NOMO-1 (cell line): ENCODE results near the gene ZNRF3.
"Not testable (repeated sequence)": the region's sequence is repeated elsewhere in the genome, so short reads cannot be mapped to it uniquely, and the experiment has no call there.

Source experiments
- DNase-seq, 2 experiments: peaks; one replicate each; lab custom pipeline; 2025; ENCODE audit not compliant: unreplicated experiment in 2 of 2; lab: John Stamatoyannopoulos, UW

The ZNRF3 gene

DNA sequence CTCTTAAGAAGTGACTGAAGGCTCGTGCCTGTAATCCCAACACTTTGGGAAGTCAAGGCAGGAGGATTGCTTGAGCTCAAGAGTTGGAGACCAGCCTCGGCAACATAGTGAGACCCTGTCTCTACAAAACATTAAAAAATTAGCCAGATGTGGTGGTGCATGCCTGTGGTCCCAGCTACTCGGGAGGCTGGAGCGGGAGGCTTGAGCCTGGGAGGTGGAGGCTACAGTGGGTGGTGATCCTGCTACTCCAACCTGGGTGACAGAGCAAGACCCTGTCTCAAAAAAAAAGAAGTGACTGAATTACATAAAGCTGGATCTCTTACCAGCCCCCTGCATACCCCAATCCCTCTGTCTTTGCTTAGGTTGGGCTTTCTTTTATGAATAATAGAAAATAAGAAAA lies 120.2 kb downstream of the ZNRF3 start:
- no peak for DNase-seq

DNA sequence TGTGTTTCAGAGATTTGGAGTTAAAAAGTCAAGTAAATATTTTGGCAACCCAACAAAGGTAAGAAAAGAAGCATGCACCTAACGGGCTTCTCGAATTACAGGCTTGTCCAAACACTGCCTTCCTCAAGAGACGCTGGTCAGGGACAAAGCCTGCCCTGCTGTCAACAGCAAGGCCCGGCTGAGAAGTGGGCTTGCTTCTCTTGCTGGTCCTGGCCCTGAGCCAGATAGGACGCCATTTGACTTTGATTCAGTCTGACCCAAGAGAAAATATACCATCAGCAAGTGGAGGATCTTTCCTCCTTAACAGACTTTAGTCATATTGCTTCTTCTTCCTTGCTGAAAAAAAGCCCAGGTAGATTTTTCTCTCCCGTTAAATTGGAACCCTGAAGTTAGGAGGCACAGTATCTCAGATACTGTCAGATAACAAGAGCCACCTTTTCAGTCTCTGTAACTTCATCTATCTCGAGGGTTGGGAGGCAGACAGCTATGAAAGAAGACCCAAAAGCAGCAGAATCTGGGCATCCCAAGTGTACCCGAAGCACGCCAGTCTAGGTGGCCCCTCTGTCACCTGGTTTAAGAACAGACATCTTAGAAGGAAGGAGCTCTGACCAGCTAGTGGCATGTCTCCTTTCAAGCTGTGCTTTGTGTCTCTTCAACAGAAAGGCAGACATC lies 120.7 kb downstream of the ZNRF3 start:
- no peak for DNase-seq

DNA sequence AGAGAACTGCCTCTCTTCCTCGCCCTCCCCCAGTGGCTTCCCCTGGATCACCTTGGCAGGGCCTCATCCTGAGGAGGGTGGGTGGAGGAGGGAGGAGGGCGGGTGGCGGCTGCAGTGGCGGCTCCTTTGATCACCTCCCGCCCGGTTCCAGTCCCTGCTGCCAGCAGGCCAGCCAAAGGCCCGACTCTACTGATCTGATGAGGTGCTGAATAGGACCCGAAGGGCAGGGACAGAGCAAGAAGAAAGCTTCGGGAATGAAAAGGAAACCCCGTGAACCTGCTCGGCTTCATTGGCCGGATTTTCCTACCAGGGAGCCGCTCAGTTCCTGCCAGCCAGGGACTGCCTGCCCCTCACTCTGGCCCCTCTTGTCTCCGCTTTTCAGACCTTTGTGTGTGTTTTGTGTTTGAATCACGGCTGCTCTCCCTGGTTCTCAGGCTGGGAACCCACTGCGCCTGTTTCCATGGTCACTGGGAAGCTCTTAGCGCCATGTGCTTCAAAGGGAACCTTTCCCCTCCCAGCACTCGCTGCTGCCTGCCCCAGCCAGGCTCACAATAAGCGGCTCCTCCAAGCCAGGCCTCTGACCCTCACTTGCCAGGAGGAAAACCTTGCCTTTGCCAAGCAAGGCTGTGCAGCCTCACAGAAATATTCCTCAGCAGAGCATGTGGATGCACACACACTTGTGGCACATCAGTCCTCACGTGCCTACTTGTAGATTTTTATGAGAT lies 121.4 kb downstream of the ZNRF3 start:
- no peak for DNase-seq

DNA sequence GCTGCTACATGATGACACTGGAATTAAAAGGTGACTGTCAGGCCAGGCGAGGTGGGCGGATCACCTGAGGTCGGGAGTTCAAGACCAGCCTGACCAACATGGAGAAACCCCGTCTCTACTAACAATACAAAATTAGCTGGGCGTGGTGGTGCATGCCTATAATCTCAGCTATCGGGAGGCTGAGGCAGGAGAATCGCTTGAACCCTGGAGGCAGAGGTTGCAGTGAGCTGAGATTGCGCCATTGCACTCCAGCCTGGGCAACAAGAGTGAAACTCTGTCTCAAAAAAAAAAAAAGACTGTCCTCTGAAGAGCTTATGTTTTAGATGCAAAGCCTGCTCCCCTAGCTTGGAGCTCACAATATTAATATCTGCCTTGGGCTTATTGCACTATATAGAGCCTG lies 122.4 kb downstream of the ZNRF3 start:
- DNase-seq = not testable (repeated sequence)

DNA sequence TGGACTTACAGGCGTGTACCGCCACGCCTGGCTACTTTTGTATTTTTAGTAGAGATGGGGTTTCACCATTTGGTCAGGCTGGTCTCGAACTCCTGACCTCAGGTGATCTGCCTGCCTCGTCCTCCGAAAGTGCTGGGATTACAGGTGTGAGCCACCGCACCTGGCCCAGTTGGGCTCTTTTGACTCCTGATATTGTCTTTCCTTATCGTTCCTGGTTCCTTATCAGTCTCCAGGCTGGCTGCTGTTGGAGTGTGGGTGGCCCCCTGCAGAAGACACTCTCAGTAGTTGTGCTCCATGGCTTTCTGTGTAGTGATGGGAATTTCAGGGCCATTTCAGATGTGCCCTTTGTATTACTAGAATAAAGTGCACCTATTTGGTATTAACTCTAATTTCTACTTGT lies 123.0 kb downstream of the ZNRF3 start:
- no peak for DNase-seq

DNA sequence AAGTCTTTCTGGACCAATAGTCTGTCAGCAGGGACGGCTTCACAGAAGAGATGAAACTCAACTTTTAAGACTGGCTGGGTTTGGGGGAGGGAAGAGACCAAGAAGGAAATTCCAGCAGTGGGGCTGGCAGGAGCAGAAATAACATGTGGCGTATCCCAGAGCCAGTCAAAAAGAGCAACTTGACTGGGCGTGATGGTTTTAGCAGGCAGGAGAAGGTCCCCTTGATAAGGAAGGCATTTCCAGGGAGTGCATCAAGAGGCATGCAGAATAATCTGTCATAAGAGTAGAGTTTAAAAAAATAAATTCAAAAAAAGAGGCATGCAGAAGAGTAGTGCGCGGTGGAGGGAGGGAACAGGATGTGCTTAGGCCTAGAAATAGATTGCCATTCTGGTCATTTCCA lies 125.8 kb downstream of the ZNRF3 start:
- DNase-seq = no peak

DNA sequence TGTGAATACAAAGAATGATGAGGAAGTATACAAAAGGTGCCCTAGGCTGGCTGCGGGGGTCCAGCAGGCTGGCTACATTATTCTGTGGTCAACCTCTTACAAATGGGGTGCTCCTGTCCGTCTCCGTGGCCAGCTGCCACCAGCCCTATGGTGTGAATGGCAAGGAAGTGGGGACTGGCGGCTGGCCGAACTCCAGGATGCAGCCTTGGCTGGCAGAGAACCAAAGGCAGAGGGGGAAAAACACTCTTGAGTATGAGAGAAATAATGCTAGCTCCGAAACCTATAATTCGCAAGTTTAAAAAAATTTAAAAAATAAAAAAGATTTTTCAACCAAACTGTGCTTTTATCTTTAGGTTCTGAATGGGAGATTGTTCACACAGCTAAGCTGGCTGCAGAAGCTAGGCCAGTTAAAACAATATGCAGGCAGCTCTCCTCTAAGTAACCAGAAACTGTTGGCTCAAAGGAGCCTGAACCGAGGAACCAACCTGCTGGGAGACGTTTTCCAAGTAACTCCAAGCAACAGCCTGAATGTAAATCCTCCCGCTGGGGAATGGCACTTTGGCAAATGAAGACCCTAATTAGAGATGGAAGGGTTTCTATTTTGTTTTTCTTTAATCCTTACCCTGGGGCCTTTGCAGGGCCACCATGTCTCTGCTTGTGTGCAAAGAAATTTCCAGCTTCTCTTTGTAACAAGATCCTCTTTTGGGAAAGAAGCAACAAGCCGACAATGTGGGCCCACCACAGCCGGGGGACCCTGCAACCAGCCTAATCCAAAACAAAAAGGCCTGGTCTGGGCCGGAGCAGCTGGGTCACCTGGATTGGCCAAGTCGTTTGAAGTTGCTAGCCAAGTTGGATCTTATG lies 128.1 kb downstream of the ZNRF3 start:
- no peak for DNase-seq

DNA sequence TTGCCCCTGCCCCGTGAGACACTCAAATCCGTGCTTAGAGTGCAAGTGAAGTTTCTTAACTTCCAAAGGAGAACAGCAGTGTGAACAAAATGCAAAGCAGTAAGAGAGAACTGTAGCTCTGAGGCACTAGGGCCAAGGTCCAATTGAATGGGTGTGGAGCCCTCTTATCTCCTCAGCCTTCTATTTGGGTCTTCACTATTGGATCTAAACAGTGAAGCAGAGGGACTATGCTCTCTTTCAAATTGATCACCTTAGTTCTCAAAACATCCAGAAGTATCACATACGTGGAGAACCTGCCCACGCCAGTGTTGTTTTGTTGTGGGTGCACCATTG lies 128.7 kb downstream of the ZNRF3 start:
- no peak for DNase-seq

DNA sequence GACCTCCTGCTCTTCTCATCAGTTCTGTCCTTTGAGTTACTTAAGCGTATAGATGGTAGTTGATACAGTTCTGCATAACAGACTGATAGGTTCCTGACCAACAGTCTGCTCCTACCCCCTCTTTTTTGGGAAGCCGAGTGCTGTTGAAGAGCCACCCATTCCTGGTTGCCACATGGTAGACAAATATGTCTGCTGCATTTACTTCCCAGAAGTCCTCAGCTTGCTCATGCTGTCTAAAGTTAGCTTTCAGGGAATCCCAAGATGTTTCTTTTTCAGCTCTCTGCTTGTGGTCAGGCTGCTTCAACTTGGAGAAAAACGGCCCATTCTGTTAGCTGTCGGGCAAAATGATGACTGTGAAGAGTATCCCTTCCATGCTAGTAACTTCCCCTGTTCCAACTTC lies 129.6 kb downstream of the ZNRF3 start:
- DNase-seq = no peak

DNA sequence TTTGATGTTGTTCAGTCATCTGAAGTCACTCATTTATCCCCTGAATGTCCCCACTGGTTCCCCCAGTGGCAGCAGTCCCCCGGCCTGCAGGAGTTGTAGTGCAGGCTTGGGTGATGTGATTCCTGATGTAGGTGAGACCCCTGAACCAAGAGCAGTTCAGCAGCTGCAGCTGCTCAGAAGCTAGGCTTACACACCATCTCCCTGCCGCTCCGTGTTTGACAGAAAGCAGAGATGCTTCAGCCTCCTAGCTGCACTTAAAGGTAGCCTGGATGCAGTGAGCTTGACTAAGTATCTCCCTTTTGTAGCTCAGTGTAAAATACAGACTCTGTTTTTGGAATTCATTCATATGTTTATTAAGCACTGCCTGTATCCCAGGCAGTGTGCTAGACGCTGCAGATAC lies 130.9 kb downstream of the ZNRF3 start:
- no peak for DNase-seq

DNA sequence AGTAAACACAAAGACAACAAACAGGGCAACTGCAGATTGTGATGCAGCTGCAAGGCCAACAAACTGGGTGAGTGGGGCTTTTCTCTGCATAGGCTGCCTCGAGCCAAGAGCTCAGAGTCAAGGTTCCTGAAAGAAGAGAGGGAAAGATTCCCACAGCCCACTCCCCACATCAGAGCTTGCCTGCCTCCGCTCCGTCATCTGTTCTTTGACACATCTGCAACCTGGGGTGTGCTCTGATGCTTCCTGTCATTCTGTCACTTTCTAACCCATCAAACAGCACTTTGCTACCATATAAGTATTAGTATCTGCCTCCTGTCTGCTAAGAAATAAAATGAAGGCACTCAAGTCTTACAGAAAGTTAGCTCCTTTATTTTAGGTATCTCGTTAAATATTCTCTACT lies 131.4 kb downstream of the ZNRF3 start:
- no peak for DNase-seq

DNA sequence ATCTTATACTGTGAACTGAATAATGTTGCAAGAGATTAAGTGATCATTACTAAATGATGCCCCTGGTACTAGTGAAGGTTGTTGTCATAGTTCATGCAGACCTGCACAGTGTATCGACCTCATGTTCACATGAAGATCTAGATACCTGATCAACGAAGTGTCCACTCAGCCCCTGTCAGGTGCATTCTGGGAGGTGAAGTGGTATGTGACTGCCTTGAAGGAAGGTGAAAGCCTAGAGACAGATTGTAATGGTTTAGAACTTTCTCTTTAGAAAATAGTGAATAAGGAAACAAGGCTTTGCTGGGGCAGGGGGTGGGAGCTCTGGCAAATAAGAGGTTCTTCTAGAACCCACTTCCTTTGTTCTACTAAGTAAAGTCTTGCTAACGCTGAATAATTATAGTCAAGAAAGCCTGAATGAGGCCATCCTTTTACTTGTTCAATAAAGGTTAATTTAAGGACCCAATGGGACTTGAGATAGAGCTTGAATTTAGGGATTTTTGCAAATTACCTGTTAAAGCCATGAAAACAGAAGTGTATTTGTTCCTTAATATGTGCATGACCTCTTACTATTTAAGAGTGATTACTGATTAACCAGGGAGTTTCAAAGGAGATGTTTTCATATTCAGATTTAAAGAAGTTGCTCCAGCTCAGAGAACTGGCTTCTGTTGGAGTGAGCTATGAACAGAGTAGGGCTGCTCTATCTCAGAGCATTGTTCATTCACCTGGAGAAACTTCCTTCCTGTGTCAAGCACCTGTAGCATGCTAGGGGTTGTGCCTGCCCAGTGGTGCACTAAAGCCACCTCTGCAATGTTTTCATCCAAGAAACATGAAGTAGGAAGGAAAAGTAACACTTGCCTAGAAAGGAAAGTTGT lies 132.9 kb downstream of the ZNRF3 start:
- DNase-seq = no peak

DNA sequence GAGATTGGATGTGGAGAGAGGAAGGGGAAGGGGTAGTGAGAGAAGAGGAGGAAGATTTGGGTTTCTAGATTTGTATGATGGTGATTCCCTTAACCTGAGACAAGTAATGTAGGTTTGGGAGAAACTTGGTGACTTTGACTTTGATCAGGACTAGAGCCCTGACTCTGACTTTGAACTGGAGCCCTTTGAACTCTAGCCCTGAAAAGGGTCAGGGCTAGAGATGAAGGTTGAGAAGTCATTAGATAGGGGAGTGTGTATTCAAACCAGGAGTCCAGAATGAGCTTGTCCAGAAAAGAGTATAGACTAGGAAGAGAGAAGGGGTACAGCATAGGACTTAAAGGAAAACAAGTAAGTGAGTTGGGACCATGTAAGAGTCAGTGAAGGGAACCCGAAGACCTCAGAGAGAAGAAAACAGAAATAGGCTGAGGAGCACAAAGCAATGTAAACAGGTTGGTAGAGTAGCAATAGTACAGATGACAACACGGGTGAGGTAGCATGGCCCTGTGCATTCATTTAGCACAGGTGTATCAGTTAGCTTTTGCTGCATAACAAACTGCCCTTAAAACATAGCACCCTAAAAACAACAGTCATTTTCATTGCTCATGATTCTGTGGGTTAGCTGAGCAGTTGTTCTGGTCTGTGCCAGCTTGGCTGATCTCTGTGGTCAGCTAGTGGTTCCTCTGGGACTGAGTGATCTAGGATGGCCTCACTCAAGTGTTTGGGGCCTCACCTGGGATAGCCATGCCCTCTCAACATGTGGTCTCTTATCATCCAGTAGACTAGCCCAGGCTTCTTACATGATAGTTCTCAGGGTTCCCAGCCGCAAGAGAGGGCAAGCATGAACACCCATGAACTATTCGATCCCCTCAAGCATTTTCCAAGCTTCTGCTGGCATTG lies 135.2 kb downstream of the ZNRF3 start:
- DNase-seq = no peak

DNA sequence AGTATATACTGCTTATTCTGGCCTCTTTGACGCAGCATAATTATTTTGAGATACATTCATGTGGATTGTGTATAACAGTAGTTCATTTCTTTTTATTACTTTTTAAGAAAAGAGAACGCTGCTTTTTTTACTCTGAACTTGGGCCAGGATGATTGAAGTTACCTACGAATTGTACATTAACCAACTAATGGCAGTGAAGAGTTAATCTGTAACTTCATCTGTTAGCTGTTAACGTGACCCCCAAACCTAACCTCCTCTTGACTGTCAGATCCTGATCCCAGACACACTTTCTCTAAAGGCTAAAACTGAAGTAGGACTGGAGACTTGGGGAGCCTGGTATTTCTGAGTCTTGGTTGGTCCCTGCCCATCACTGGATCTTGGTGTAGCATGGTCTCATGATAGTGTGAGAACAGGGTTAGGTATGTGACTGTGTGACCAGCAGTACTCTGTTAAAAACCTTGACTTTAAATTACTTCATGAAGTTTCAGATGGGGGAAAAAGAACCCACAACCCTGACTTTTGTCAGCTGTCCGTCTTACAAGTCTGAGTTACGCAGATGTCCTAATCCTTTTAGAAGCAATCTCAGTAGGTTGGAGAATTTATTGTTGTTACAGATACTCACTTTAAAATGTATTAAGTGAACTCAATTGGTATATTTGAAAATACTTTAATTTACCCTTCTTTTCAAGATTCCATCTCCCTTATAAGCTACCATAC lies 138.9 kb downstream of the ZNRF3 start:
- no peak for DNase-seq

DNA sequence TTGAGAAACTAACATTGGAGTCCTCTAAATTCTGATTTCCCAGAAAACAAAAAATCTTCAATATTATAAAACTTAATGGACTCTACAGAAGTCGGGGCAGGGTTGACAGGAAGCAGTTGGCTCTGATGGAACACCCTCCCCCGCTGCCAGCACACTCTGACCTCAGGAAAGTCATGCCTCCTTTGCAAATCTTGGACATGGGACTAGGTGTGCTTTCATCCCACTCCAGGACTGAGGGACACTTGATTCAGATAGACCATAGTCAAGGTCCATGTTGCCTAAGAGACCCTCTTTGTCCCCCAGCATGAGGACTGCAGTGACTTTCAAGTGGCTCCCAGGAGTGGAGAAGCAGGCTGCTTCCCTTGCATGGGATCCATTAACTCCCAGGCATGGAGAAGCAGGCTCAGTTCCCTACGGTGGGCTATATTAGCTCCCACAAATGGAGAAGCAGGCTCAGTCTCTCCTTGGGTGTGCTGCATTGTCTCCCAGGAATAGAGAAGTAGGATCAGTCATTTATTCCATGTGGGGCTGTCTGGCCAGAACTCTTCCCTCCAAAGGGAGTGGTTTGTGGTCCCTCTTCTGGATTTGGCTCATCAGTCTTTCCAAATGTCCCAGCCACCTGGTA lies 139.9 kb downstream of the ZNRF3 start:
- no peak for DNase-seq

DNA sequence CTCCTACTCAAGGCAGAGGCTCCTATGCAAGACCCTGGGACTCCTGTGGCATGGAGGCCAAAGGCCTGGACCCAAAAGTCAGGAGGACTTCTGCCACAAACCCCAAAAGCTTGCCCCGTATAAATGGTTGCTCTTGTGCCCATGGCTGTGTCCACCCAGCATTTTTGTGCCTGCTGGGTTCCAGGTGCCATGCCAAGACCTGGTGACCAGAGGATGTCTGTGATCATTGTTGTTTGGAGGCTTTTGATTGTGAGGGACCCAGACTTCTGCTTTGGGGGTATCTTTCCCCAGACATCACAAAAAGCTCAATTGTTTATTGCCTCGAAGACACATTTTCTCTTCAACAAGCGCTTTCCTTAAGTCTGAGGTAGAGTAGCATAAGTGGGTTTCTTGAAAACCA lies 143.2 kb downstream of the ZNRF3 start:
- no peak for DNase-seq

DNA sequence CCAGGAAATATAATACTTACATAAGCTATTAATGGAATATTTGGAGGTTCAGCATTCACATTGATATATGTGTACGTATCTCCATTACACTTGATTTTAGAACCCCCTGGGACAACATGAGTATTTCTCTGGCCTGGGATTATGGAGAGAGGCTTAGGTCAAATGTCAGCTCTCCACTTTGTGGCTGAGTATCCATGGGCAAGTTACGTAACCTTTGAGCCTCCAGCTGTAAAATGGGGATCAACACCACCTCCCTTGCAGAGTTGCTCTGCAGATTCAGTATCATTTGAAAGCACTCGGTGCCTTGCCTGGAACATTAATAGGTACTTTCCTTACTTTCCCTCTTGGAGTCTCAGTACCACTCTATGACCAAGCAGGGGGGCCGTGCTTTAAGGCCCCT lies 145.1 kb downstream of the ZNRF3 start:
- no peak for DNase-seq

DNA sequence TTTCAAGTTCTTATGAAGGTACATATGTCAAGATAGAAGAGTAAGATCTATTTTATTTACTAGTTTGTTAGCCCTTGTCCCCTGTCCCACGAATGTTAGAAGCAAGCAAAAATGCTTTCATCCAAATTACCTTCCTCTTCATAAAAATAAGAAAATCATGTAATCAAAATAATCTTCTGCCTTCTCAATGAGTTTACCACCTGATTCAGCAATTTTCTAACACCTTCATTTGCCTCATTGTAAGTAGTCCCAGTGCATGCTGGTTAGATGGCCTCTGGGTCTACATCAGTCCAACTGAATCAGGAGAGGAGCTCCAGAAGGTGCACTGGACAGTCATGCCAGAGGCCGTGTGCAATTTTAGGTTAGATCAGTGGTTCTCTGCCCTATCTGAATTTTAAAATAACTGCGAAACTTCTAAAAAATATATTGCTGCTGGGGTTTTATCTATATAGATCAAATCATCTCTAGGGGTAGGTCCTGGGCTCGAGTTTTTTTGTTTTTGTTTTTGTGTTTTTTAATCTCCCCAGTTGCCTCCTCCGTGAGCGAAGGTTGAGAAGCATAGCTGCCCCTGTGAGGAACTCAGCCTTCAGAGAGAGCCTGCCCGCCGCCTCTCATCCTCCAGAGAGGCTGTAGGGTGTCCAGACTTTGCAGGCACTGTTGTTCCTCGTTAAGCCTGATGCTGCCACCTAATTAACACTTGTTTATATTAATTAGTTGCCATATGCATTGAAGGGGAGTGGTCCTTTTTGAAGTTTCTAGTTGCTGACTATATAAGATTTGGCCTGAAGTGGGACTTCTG lies 146.0 kb downstream of the ZNRF3 start:
- no peak for DNase-seq
